Measurements from ENCODE around the gene UBE2G2. TPM values are rescaled to one million over a fixed set of nuclear protein-coding genes. Genes with fewer than 3 reads are reported as not detected.

Gene UBE2G2
- polyA plus RNA-seq, 1 experiment = 62.2 TPM

GRCh38 chr21:44734841-44735240, 66.8 kb downstream of the UBE2G2 start:
- H3K9me3 ChIP-seq (ENCODE audit: control insufficient read depth, insufficient read depth, low read length) = peaks cover 42% of the 10 kb centered on the region
- H3K4me3 ChIP-seq (ENCODE audit: low read depth, low read length) = no peak overlapping the region
- POLR2A ChIA-PET = no interaction called here
- CTCF ChIA-PET = no interaction called here
- DNase-seq (ENCODE audit: low read depth, low spot score) = no peak
- TF ChIP-seq CTCF (IDR thresholded peaks at IDR 0.05; ENCODE audit: low read depth, low read length) = no peak
- H3K27ac ChIP-seq (ENCODE audit: low read depth, low read length) = no peak overlapping the region
- peaks cover 16% of the 10 kb centered on the region for H3K27me3 ChIP-seq (ENCODE audit: control insufficient read depth, insufficient read depth, low read length)

- Histone ChIP-seq H3K27ac (ENCODE audit: low read depth, low read length) (no peak overlapping the region), H3K27me3 (ENCODE audit: control insufficient read depth, insufficient read depth, low read length) (peaks cover 16% of the 10 kb centered on the region), H3K4me3 (ENCODE audit: low read depth, low read length) (no peak overlapping the region), H3K9me3 (ENCODE audit: control insufficient read depth, insufficient read depth, low read length) (peaks cover 41% of the 10 kb centered on the region)
- no peak for TF ChIP-seq CTCF (IDR thresholded peaks at IDR 0.05; ENCODE audit: low read depth, low read length)
- CTCF ChIA-PET = no interaction called here
- POLR2A ChIA-PET = no interaction called here
- DNase-seq (ENCODE audit: low read depth, low spot score) = no peak
These were observed 67.4 kb downstream of the UBE2G2 start for GRCh38 chr21:44734026-44734745.

- ChIA-PET POLR2A (no interaction called here), CTCF (no interaction called here)
- no peak overlapping the region for H3K4me3 ChIP-seq (ENCODE audit: low read depth, low read length)
- TF ChIP-seq CTCF (IDR thresholded peaks at IDR 0.05; ENCODE audit: low read depth, low read length) = no peak
- no peak overlapping the region for H3K27ac ChIP-seq (ENCODE audit: low read depth, low read length)
- DNase-seq (ENCODE audit: low read depth, low spot score) = no peak
- peaks cover 31% of the 10 kb centered on the region for H3K9me3 ChIP-seq (ENCODE audit: control insufficient read depth, insufficient read depth, low read length)
- peaks cover 16% of the 10 kb centered on the region for H3K27me3 ChIP-seq (ENCODE audit: control insufficient read depth, insufficient read depth, low read length)
These were observed 68.7 kb downstream of the UBE2G2 start for GRCh38 chr21:44732956-44733355.

GRCh38 chr21:44732263-44732662, 69.4 kb downstream of the UBE2G2 start:
- H3K9me3 ChIP-seq (ENCODE audit: control insufficient read depth, insufficient read depth, low read length) = peaks cover 24% of the 10 kb centered on the region
- ChIA-PET POLR2A (no interaction called here), CTCF (no interaction called here)
- no peak for TF ChIP-seq CTCF (IDR thresholded peaks at IDR 0.05; ENCODE audit: low read depth, low read length)
- H3K4me3 ChIP-seq (ENCODE audit: low read depth, low read length) = no peak overlapping the region
- peaks cover 16% of the 10 kb centered on the region for H3K27me3 ChIP-seq (ENCODE audit: control insufficient read depth, insufficient read depth, low read length)
- no peak overlapping the region for H3K27ac ChIP-seq (ENCODE audit: low read depth, low read length)
- no peak for DNase-seq (ENCODE audit: low read depth, low spot score)

GRCh38 chr21:44730951-44731579, 70.6 kb downstream of the UBE2G2 start:
- H3K9me3 ChIP-seq (ENCODE audit: control insufficient read depth, insufficient read depth, low read length) = peaks cover 13% of the 10 kb centered on the region; the same call in 1 of the 2 replicates
- ChIA-PET POLR2A (no interaction called here), CTCF (no interaction called here)

More at GRCh38 chr21:44730951-44731579, 70.6 kb downstream of the UBE2G2 start:
- DNase-seq (ENCODE audit: low read depth, low spot score) = no peak
- H3K27ac ChIP-seq (ENCODE audit: low read depth, low read length) = no peak overlapping the region
- H3K4me3 ChIP-seq (ENCODE audit: low read depth, low read length) = no peak overlapping the region
- H3K27me3 ChIP-seq (ENCODE audit: control insufficient read depth, insufficient read depth, low read length) = peaks cover 18% of the 10 kb centered on the region
- TF ChIP-seq CTCF (IDR thresholded peaks at IDR 0.05; ENCODE audit: low read depth, low read length) = no peak
